Kidney (tissue), 14 donors: ENCODE data around the gene SLC25A12. TPM values are rescaled to one million over a fixed set of nuclear protein-coding genes. Genes with fewer than 3 reads are reported as not detected.

ENCODE experiments used
- DNase-seq, 5 donors: peaks; one replicate each; pipeline ENCODE4 v3.0.0-alpha.2; 2013 to 2020
- FAIRE-seq: peaks from 2 replicates; lab custom pipeline; 2012; peaks lifted over from hg19 to GRCh38; lab: Jason Lieb, UNC
- H3K27ac ChIP-seq, 2 donors: one replicate each; pipeline ENCODE4 v1.7.0; 2013; ENCODE audit warnings: low read depth in 2 of 2, low read length in 2 of 2, inconsistent platforms in 1 of 2
- H3K27me3 ChIP-seq: one replicate; pipeline ENCODE4 v1.7.1; 2013; ENCODE audit warnings: low read length, inconsistent platforms; ENCODE audit not compliant: control insufficient read depth, insufficient read depth
- H3K36me3 ChIP-seq, 3 donors: one replicate each; pipeline versions ENCODE4 v1.7.0 to v1.7.1; 2013; ENCODE audit warnings: low read length in 3 of 3, control low read depth in 1 of 3, inconsistent platforms in 1 of 3; ENCODE audit not compliant: insufficient read depth in 3 of 3, control insufficient read depth in 2 of 3
- H3K4me1 ChIP-seq, 3 donors: one replicate each; pipeline versions ENCODE4 v1.7.0 to v1.7.1; 2013; ENCODE audit warnings: low read length in 3 of 3, inconsistent platforms in 1 of 3, low read depth in 1 of 3; ENCODE audit not compliant: control insufficient read depth in 2 of 3, insufficient read depth in 2 of 3
- H3K4me3 ChIP-seq, 3 donors: one replicate each; pipeline versions ENCODE4 v1.7.0 to v1.8.1; 2013; ENCODE audit warnings: low read length in 3 of 3, control low read depth in 1 of 3, inconsistent platforms in 1 of 3
- H3K9ac ChIP-seq, 3 donors: one replicate each; pipeline versions ENCODE4 v1.7.0 to v1.7.1; 2013; ENCODE audit warnings: low read length in 3 of 3, control low read depth in 1 of 3, inconsistent platforms in 1 of 3
- H3K9me3 ChIP-seq, 3 donors: one replicate each; pipeline versions ENCODE4 v1.7.0 to v1.7.1; 2013; ENCODE audit warnings: low read length in 3 of 3, control low read depth in 1 of 3, inconsistent platforms in 1 of 3; ENCODE audit not compliant: control insufficient read depth in 2 of 3, insufficient read depth in 1 of 3
- intact Hi-C: fragments of 100-400 bp; cut with DNase I; formaldehyde crosslinking; loops from one replicate; pipeline ENCODE4 v1.11.1; 2022
- polyA plus RNA-seq: library from polyadenylated mRNA; stranded (reverse); fragments of 350-450 nt; fragmentation: Illumina TruSeq; extraction: RNeasy Lipid Tissue Mini Kit (QIAGEN cat#74804); gene quantifications from one replicate; pipeline ENCODE4 v1.2.3, GENCODE V29; 2014; ENCODE audit warnings: low read depth, low replicate concordance; ENCODE audit not compliant: insufficient read depth
- total RNA-seq: library from RNA; stranded (reverse); fragmentation: NEBNext Ultra II Directional; extraction: Animal tissue kit (Norgen Biotek cat#: 25700); gene quantifications from one replicate; pipeline ENCODE4 v1.2.1, GENCODE V29; 2021
- TF ChIP-seq, protein P1 (sequence below): IDR thresholded peaks from 3 replicates; pipeline ENCODE4 v1.5.1; 2012; ENCODE audit warnings: mild to moderate bottlenecking, moderate library complexity, borderline replicate concordance; ENCODE audit not compliant: insufficient read depth; ENCODE audit errors: extremely low read depth
- donor health status: control.
- donor health status: control.
- donor health status: control.
- donor health status: control.
- donor health status: control.
- donor health status: DM: yes; HTN: yes; CAD: no.
- donor health status: Normal renal cell carcinoma (clear cell type).

The SLC25A12 gene
- total and polyA plus RNA-seq, 2 donors from 2014 or later: 21.8 to 24.8 TPM

- TF ChIP-seq, protein P1, sequence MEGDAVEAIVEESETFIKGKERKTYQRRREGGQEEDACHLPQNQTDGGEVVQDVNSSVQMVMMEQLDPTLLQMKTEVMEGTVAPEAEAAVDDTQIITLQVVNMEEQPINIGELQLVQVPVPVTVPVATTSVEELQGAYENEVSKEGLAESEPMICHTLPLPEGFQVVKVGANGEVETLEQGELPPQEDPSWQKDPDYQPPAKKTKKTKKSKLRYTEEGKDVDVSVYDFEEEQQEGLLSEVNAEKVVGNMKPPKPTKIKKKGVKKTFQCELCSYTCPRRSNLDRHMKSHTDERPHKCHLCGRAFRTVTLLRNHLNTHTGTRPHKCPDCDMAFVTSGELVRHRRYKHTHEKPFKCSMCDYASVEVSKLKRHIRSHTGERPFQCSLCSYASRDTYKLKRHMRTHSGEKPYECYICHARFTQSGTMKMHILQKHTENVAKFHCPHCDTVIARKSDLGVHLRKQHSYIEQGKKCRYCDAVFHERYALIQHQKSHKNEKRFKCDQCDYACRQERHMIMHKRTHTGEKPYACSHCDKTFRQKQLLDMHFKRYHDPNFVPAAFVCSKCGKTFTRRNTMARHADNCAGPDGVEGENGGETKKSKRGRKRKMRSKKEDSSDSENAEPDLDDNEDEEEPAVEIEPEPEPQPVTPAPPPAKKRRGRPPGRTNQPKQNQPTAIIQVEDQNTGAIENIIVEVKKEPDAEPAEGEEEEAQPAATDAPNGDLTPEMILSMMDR: no peak
- Histone ChIP-seq H3K27ac (no peak overlapping the region), H3K4me3 (no peak overlapping the region), H3K4me1 (no peaks in the 10 kb centered on the region), H3K9ac (no peak overlapping the region), H3K36me3 (peaks cover 0 to 4% (median 0%) of the 10 kb centered on the region in 3 donors), H3K9me3 (no peaks in the 10 kb centered on the region), H3K27me3 (no peaks in the 10 kb centered on the region)
- intact Hi-C loops: no loop called here
- FAIRE-seq (no peak), DNase-seq (no peak)
These were observed 45.2 kb upstream of the SLC25A12 start for GRCh38 chr2:171939058-171939742.

- no peaks in the 10 kb centered on the region for H3K4me1 ChIP-seq
- TF ChIP-seq, protein P1: no peak
- no peak for FAIRE-seq
- no peaks in the 10 kb centered on the region for H3K9me3 ChIP-seq
- H3K27me3 ChIP-seq: no peaks in the 10 kb centered on the region
- H3K36me3 ChIP-seq: peaks cover 0 to 4% (median 0%) of the 10 kb centered on the region in 3 donors
- no peak for DNase-seq
- intact Hi-C loops: no loop called here
- no peak overlapping the region for H3K27ac ChIP-seq
- no peak overlapping the region for H3K9ac ChIP-seq
- no peak overlapping the region for H3K4me3 ChIP-seq
These were observed 36.3 kb upstream of the SLC25A12 start for GRCh38 chr2:171930385-171930784.

DNA sequence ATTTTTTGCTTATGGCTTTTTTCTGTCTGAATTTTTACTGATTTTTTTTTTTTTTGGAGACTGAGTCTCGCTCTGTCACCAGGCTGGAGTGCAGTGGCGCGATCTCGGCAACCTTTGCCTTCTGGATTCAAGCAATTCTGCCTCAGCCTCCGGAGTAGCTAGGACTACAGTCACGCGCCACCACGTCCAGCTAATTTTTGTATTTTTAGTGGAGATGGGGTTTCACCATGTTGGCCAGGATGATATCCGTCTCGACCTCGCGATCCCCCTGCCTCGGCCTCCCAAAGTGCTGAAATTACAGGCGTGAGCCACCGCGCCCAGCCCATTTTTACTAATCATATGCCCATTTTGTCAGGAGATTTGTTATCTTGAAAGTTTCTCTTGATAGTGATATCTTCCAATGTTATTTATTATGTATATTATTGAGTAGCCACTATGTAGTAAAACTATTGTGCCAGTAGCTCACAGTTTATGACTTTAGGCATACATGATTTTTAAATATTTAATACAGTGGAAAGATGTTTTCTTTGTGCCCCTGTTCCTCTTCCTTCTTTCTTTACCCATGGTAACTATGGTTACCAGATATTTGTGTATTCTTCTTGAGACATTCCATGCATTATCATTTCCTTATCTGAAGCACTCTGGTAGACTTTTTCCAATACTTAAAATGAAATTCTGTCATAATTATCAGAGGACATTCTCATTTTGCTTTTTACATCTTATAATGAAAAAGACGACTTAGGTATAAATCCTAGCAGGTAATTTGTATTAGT is 30.3 kb upstream of the SLC25A12 start:
- no peak for FAIRE-seq
- Histone ChIP-seq H3K9me3 (no peaks in the 10 kb centered on the region), H3K4me3 (no peak overlapping the region), H3K27me3 (no peaks in the 10 kb centered on the region), H3K4me1 (peaks cover 0 to 5% (median 4%) of the 10 kb centered on the region in 3 donors), H3K9ac (no peak overlapping the region), H3K27ac (no peak overlapping the region), H3K36me3 (peaks cover 0 to 4% (median 0%) of the 10 kb centered on the region in 3 donors)
- intact Hi-C loops: no loop called here
- TF ChIP-seq, protein P1: no peak
- no peak for DNase-seq
